HG03342 (cell line): ENCODE data around the gene ACER2.
"Not testable (repeated sequence)": the region's sequence is repeated elsewhere in the genome, so short reads cannot be mapped to it uniquely, and the experiment has no call there.

Experiments used
- ATAC-seq: cut with Tn5 transposase; IDR thresholded peaks from one replicate; pipeline ENCODE4 v1.9.1; 2021; ENCODE audit warnings: mild to moderate bottlenecking, moderate library complexity; ENCODE audit not compliant: unreplicated experiment

The ACER2 gene

GRCh38 chr9:19408693-19409400 is at the start of gene ACER2:
Gene ACER2 (plus strand): TSS chr9:19409009. CDS start chr9:19409085, 76 bp downstream.
- ATAC-seq = peak; percentile 93

DNA sequence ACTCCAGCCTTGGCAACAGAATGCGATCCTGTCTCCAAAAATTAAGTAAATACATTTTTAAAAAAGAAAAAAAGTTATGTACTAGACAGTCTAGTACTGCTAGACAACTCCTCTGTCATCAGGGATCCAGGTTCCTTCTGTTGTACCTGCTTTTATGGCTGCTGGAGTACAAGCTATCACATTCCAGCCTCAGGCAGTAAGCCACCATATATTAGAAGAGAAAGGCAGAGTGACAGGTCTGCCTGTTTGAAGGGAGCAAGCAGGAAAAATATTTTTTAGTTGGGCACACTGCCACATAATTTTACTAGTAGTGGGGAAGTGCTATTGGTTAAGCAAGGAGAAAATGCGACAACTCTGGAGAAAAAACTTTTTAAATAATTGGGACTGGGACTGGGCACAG is 39.7 kb upstream of the ACER2 start:
- no peak for ATAC-seq

DNA sequence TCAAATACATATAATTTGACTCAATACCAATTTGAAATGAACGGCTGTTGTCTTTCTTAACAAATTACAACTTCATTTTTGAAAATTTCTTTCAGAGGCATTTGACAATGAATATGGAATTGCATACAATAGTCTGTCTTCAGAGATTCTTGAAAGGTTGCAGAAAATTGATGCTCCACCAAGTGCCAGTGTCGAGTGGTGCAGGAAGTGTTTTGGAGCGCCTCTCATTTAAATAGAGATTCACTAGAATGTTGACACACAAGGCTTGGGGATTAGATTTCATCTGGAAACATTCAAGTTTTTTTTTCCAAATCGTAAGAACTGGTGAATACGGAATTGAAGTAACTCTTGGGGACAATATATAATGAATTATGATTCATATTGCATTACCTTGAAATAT is 36.9 kb upstream of the ACER2 start:
- ATAC-seq = no peak

- no peak for ATAC-seq
Measured at GRCh38 chr9:19372567-19372966, 36.2 kb upstream of the ACER2 start.

DNA sequence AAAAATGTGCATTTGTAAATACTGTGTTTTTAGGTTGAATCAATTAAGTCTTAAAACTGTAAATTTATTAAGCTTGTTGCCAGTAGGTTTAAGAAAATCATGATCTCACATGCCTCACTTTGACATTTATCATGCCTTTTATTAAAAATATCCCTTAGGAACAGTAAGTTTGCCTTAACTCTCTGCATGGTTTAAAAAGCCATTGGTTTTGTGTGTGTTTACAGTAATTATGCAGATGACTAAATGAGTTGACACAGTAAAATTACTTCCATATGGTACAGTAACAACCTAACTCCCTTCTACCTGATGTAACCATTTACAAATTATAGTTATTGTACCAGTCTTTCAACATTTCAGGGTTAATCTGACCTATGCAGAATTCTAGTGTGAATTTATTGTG is 35.3 kb upstream of the ACER2 start:
- ATAC-seq = no peak

GRCh38 chr9:19375538-19375937 is 33.3 kb upstream of the ACER2 start:
- no peak for ATAC-seq

DNA sequence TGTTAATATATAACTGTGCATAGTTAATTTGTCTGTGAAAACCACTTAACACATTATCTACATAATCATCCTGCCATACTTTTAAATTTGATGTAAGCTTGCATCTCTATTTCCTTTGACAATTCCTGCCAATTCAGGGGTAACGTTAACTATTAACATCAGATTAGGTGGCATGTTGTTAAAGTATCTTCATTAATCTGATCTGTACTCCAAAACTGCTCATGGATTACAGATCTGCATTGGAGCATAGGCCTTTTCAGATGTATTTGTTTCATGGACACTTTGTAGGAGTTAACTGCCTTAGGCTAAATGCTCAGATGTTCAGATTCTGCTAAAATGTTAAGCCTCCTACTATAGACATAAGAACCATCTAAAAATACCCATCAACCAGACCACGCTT is 31.9 kb upstream of the ACER2 start:
- ATAC-seq = no peak

- no peak for ATAC-seq
Measured at GRCh38 chr9:19378164-19378563, 30.6 kb upstream of the ACER2 start.

GRCh38 chr9:19378647-19379046 is 30.2 kb upstream of the ACER2 start:
- no peak for ATAC-seq

- no peak for ATAC-seq
Measured at GRCh38 chr9:19379283-19379682, 29.5 kb upstream of the ACER2 start.

GRCh38 chr9:19379697-19380046 is 29.1 kb upstream of the ACER2 start:
- peak; percentile 27 for ATAC-seq

DNA sequence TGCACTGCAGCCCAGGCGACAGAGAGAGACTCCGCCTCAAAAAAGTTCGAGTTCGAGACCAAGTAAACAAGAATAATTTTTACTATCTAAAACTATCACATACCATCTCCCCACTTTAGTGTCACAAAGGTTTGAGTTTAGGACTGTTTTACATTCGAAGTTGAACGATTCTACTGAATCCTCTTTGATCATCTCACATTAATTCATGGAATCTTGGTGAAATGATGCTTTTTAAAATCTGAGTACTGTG is 28.1 kb upstream of the ACER2 start:
- ATAC-seq = no peak

- ATAC-seq = no peak
Measured at GRCh38 chr9:19381656-19382055, 27.2 kb upstream of the ACER2 start.

DNA sequence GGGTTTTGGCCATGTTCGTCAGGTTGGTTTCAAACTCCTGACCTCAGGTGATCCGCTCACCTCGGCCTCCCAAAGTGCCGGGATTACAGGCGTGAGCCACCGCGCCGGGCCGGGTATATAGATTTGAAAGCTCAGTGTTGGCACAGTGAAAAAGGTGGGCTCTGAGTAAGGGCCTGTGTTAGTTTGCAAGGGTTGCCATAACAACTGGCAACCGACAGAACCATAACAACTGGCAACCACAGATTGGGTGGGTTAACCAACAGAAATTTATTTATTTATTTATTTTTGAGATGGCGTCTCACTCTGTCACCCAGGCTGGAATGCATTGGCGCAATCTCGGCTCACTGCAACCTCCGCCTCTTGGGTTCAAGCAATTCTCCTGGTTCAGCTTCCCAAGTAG is 23.6 kb upstream of the ACER2 start:
- not testable (repeated sequence) for ATAC-seq

DNA sequence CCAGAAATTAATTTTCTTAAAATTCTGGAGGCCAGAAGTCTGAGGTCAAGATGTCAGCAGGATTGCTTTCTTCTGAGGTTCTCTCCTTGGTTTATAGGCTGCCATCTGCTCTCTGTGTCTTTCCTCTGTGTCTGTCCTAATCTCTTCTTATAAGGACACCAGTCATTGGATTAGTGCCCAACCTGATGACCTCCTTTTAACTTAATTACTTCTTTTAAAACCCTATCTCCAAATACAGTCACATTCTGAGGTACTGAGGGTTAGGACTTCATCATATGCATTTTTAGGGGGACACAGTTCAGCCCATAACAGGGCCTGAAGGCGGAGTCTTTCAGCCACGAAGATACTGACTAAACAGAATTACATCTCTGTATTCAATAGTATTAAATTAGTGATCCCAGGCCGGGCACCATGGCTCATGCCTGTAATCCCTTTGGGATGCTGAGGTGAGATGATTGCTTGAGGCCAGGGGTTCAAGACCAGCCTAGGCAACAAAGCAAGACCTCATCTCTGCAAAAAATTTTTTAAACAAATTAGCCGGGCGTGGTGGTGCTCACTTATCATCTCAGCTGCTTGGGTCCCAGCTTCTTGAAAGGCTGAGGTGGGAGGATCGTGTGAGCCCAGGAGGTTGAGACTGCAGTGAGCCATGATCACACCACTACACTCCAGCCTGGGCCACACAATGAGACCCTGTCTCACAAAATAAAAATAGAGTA is 22.9 kb upstream of the ACER2 start:
- no peak for ATAC-seq

DNA sequence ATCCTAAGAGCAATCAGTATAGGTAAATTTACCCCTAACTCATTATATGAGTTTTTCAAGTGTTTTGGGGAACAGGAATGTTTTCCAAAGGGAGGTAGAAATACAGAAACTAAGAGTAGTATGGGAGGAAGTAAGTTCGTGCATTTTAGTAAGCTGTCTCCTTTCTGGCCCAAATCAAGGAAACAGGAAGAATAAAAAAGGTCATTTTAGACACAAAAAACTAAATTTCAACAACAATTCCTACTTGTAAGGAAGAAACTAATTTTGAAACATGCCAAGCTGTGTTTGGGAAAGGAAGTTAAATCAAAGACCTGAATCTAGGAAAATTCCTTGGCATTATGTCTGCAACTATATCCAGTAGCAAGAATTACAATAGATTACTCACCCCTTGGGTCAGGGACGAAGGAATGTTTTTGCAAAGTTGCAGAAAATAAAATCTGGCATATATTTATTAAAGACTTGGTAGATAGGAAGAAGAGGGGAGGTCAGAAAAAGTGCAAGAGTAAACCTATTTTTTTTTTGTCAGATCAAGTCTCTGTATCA is 22.2 kb upstream of the ACER2 start:
- ATAC-seq = no peak

DNA sequence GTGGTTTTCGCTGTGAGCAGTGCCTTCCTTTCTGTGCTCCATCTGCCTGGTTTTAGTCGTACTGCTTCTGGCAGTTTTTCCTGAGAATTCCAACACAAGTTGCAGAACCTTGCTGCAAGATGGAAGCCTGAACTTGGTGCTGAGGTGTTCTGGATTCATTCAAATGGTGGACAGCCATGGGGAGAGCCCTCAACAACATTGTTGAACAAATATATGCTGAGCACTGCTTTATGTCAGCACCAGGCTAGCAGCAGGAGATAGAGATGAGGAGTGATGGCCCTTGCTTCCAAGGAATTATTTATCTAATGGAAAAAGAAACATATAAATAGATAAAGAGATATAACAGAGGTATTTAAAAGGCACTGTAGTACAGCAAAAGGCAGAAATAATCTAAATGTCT is 21.5 kb upstream of the ACER2 start:
- ATAC-seq = no peak

GRCh38 chr9:19389539-19389938 is 19.3 kb upstream of the ACER2 start:
- not testable (repeated sequence) for ATAC-seq

DNA sequence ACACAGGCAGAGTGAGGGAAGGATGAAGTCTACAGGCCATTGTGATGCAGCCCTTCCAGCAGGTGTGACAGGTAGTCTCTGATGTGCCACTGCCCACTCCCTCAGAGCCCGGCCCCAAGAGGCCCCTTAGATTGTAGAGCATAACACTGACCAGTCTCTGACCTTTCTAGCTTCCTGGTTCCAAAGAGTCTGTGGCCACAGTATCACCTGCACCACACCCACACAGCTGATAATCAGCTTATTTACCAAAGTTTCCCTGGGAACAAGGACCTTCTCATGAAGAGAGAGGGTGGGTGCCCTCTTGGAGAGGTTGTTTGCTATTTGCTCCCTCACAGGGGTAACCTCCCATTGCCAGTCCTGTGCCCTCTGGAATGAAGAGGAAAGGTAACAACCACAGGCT is 11.0 kb upstream of the ACER2 start:
- no peak for ATAC-seq

- ATAC-seq = not testable (repeated sequence)
Measured at GRCh38 chr9:19403231-19403630, 5.6 kb upstream of the ACER2 start.

GRCh38 chr9:19404283-19405075 is 4.3 kb upstream of the ACER2 start:
- ATAC-seq = no peak

DNA sequence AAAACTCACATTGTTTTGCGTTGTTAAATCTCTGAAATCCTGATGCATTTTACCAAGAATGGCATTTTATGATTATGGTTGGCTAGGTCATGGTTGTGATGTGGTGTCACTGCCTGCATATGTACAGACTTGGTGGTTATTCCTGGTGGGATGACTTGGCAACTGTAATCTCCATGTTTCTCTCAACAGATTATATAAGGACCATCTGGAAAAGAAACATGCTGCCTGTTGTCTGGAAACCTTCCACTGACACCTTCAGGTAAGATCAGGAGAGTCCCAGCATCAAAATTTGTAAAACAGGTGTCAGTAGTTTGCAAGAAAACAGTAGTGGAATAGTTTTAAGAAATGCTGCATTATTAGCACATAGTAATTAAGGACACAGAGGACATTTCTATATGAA is 3.0 kb upstream of the ACER2 start:
- ATAC-seq = no peak
